GM11168 (cell line): ENCODE data around the gene SUCLG2.
"Not testable (repeated sequence)": the region's sequence is repeated elsewhere in the genome, so short reads cannot be mapped to it uniquely, and the experiment has no call there.

Experiments used
- in situ Hi-C: fragments of 300-500 bp; cut with MboI; formaldehyde crosslinking; loops from one replicate; pipeline ENCODE4 v1.12.0; 2022; ENCODE audit warnings: low sequenced_read_pairs; ENCODE audit not compliant: unreplicated experiment

Gene SUCLG2

DNA sequence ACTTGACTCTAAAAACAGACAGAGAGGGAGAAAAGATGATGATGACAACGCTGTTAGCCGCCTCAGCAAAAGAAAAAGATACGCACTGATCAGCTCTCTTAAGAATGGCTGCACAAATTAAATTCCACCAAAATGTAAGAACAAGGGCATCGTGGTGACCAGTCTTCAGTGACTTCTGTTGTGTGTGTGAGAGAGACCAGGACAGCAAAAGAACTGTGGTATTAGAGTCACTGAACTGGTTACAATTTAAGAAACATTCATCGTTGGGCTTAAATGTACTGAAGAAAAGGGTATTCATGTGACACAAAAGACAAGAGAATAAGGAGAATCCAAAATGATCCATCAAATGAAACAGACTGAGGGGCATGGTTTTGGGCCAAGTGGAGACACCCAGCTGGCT lies 86.5 kb downstream of the SUCLG2 start:
- in situ Hi-C loops, result no loop called here

DNA sequence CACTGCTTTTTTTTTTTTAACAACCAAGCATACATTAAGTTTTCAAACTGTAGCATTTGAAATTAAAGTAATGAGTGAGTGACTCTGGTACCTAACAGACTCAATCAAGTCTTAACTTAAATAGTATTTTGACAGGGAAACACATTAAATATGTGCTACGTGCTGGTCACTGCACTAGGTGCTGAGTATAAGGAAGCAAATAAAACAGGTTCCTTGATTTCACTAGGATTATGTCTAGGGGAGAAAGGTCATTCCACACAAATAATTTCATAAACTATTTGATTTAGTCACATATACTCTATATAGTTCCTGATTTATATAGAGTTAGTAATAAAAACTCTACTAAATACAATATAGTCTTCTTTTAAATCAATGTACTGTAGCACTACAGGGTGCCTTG lies 89.4 kb downstream of the SUCLG2 start:
- in situ Hi-C loops, result no loop called here

DNA sequence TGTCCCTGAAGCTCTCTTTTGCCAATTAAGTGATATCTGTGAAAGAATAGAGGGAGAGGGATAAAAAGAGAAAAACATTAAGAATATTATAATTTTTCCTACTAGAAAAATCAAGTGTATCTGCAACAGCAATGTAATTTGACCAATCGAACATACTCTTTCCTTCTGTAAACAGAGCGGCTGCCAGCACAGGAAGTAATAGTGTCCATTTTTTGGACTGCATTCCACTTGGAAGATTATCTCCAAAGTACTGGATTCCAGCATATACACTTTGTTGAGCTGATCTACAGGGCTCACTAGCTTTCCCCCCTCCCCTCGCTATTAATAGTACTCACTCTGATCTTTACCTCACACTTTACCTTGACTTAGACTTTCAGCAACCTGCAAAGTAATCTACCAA lies 90.4 kb downstream of the SUCLG2 start:
- in situ Hi-C loops, result no loop called here

DNA sequence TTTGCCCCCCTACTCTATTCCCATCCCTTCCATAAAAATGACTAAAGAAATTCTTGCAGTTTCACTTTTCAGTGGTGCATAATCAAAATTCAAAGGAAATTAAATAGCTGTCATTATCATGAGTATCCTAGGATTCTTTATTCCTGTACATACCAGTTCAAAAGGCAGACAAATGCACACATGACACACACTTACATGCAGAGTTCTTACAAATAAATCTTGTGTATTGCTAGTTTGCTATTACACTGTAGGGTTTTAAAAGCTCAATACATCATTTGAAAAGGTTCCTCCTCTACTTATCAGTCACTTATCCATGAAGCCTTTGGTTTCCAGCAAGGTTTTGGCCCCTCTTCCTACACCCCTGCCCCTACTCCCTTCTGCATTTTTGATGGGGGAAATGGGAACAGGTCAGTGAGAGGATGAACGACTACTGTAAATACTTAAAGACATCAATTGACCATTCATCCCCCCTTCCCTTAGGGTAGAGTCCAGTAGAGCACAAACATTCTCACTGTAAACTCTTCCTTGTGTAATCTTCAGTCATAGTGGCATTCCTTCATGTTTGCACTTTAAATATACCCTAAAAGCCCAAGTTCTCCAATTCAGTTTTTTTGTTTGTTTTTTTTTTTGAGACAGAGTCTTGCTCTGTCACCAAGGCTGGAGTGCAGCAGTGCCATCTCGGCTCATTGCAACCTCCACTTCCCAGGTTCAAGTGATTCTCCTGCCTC lies 92.6 kb downstream of the SUCLG2 start:
- in situ Hi-C loops, result no loop called here

DNA sequence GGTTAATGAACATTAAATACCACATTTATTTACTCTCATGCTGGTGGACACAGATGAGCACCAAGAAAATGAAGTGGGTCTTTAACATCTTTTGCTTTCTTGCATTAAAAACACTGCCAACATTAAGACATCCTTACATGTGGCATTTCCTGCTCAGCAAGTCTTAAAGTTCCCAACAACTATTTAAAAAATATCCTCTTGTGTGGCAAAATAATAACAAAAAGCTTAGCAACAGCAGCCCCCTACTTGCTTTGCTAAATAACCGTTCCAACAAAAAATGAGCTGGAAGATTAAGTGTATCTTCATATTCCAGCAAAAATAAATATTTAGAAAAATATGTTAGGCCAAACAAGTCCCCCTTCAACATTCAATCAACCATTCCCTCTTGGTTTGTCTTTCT lies 93.1 kb downstream of the SUCLG2 start:
- in situ Hi-C loops, result no loop called here

DNA sequence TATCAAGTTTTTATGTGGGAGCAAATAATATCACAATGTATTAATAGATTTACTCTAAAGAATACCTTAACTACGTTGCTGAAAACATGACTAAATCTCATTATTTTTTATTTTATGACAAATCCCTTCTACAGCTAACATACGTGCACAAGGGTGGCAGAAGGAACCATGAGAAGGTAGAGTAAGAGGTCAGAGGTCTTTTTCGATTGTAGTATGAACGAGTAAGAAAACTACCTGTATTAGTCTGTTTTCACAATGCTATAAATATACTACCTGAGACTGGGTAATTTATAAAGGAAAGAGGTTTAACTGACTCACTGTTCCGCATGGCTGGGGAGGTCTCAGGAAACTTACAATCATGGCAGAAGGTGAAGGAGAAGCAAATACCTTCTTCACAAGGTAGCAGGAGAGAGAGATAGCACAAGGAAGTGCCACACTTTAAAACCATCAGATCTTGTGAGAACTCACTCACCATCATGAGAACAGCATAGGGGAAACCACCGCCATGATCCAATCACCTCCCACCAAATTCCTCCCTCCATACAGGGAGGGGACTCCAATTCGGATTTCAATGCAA lies 95.3 kb downstream of the SUCLG2 start:
- in situ Hi-C loops, result no loop called here

DNA sequence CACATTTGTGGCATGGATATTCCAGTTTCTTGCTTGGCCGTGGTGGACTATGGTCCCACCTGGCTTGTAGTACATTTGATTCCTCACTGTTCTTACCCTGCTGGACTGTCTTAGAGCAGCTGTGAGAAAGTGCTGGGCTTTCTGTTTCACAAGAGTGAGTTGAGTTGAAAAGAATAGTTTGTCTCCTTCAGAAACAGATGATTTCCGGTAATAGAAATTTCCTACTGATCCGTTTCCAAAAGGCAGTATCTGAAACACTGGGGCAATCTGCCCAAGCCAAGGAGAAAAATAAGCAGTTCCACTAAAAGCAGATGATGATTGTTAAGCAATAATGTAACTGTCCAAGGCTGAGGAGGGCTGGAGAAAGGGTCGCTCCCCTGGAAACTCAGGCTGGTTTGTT lies 96.0 kb downstream of the SUCLG2 start:
- in situ Hi-C loops, result no loop called here

DNA sequence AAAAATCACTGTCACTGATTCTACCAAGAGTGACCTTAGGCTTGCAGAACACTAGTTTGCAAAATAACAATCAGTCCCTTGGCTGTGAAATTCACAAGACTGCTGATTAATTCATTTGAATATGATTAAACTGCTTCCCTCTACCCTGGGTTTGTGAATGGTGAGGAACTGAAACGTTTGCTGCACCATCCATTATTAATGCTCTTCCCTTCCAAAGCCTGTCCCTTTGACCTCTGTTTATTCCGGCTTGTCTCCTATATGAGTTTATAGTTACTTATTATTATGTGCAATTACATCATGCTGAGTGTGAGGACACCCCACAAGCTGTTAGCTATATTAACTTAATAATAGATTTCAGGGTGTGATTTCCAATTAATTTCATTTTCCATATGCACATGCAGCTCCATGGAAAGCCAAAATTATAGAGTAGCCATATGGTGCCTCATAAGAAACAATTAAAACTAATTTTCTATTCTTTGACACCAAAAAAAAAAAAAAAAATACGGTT lies 96.5 kb downstream of the SUCLG2 start:
- in situ Hi-C loops, result no loop called here

DNA sequence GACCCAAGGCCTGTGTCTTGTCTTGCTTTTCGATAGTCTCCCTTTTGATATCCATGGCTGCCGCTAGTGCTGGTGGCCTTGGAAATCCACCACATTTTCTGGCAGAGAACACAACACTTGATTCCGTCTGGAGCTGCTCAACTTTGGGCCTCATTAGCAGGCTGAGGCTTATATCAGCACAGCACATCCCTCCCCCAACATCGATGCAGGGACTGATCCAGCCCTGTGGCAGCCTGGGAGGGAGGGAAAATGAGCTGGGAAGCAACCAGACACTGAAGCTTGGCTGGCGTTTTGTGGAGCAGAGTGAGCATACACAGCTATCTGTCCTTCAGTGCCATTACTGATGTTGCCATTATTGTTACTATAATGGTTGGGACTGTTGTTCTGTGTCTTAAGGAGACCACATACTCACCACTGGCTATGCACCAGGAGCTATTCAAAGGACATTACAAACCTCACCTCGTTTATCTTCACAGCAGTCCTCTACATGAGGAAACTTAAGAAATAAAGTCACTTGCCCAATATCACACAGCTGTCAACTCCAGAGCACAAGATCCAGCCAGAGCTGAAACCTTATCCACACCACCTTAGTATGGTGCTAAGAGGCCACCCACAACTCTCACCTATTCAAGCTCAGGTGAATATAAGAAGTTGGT lies 102.9 kb downstream of the SUCLG2 start:
- in situ Hi-C loops, result no loop called here

DNA sequence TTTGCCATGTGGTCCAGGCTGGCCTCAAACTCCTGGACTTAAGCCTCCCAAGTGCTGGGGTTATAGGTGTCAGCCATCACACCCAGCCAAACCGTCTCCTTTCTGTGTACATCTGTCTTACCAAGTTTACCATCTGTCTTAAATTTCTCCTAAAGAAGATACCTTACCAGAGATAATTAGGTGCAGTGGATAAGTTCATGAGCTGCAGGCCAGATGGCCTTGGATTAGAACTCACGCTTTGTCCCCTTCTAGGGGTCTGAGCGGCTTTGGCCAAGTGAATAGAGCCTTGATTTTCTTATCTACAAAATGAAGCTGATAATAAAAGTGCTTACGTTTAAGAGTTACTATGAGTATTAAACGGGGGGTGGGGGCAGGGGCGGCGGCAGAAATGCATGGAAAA lies 103.9 kb downstream of the SUCLG2 start:
- in situ Hi-C loops, result no loop called here

DNA sequence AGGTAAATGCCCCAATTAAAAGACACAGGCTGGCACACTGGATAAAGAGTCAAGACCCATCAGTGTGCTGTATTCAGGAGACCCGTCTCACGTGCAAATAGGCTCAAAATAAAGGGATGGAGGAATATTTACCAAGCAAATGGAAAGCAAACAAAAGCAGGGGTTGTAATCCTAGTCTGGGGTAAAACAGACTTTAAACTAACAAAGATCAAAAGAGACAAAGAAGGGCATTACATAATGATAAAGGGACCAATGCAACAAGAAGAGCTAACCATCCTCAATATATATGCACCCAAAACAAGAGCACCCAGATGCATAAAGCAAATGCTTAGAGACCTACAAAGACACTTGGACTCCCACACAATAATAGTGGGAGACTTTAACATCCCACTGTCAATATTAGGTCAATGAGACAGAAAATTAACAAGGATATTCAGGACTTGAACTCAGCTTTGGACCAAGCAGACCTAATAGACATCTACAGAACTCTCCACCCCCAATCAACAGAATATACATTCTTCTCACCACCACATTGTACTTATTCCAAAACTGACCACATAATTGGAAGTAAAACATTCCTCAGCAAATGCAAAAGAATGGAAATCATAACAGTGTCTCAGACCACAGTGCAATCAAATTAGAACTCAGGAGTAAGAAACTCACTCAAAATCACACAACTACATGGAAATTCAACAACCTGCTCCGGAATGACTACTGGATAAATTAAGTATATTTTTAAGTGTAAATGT lies 111.7 kb downstream of the SUCLG2 start:
- in situ Hi-C loops, result not testable (repeated sequence)

DNA sequence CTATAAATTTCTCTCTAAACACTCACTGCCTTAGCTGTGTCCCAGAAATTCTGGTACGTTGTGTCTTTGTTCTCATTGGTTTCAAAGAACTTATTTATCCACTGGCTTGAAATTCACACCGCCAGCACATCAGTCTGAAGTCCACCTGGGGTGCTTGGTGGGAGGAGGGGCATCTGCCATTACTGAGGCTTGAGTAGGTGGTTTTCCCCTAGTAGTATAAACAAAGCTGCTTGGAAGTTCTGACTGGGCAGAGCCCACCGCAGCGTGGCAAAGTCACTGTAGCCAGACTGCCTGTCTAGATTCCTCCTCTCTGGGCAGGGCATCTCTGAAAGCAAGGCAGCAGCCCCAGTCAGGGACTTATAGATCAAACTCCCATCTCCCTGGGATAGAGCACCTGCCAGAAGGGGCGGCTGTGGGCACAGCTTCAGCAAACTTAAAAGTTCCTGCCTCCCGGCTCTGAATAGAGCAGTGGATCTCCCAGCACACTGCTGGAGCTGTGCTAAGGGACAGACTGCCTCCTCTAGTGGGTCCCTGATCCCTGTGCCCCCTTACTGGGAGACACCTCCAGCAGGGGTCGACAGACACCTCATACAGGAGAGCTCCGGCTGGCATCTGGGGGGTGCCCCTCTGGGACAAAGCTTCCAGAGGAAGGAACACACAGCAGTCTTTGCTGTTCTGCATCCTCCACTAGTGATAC lies 114.1 kb downstream of the SUCLG2 start:
- in situ Hi-C loops, result no loop called here

DNA sequence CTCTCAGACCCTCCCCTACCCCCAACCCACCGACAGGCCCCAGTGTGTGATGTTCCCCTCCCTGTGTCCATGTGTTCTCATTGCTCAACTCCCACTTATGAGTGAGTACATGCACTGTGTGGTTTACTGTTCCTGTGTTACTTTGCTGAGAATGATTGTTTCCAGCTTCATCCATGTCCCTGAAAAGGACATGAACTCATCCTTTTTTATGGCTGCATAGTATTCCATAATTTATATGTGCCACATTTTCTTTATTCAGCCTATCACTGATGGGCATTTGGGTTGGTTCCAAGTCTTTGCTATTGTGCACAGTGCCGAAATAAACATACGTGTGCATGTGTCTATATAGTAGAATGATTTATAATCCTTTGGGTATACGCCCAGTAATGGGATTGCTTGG lies 117.2 kb downstream of the SUCLG2 start:
- in situ Hi-C loops, result not testable (repeated sequence)

DNA sequence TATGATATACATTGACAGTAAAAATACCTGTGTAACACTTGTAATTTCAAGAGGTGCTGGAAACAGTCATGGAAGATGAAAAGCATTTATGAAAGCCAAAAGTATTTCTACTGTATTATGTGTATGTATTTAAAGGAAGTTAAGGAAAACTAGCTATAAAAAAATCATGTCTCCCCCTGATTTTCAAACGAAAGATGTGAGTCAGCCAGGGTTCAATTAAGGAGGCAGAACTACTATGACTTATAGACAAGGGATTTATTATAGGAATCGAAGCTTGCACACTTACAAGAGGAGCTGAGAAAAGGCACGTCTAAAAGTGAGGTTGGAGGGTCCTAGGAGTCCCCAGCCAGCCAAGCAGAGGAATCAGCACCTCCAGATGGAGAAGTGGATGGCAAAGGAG lies 119.4 kb downstream of the SUCLG2 start:
- in situ Hi-C loops, result no loop called here

DNA sequence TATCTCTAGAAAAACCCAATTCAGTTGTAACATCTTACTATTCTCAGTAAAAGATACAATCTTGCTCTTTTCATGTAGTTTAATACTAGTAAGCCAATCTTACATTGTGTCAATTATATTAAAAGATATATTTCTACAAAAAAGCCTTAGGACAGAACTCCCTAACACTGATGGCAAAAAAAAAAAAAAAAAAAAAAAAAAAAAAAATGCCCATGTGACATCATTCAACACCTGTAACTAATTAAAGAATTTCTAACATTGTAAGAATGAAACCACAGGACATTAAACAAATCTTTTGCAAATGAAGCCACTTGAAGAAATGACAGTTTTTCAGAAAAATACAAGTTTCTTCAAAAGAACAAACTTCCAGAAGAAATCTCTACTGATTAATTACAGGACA lies 119.8 kb downstream of the SUCLG2 start:
- in situ Hi-C loops, result no loop called here

DNA sequence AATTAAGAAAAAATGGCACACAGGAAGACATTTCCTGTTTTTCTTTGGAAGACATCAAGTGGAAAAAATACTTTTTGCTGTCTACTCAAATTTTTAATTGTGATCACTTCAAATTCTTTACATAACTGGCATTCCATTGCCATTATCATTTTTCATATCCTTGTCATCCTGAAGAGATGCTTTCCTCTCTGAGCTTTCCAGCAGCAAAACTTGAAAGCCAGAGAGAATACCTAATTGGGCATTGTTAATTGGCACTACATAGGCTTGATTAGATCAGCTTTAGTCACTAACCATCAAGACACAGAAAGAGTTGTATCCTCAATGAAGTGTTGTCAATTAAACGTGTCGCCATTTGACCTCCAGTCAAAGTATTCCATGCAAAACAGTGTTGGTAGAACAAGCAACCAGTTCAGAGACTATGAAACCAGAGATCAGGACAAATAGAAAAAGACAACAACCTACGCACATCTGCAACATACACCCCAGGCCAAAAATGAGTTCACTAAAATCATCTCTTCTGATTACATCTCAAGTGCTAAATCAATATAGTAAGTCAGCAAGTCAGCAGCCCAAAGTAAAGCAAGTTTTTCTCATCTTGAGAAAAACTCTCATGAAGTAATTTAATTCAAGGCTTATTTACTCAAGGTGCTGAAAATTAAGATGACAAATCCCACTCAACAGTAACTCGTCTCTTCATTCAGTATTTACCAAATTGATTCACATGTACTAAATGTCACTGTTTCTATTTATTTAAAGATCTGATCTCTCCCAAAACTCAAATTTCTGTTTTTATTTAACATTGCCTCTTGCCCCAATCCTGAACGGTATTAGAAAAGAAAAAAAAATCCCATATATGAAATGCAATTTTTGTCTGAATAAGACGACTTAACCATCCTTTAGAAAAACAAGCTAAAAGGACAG lies 123.0 kb downstream of the SUCLG2 start:
- in situ Hi-C loops, result no loop called here

DNA sequence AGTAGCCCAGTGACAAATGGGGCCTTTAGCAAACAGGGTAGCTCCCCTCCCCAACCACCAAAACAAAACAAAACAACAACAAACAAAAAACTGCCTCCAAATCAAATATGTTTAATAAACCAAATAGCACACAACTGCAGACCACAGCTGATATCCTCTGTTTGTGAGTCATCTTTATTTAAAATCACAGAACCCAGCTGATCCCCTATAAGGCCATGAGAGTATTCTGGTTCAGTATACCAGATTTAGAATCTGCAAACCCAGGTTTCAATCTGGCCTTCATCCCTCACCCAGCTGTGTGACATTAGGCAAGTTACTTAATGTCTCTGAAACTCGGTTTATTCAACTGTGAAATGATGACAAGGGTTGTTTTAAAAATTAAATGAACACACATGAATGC lies 124.5 kb downstream of the SUCLG2 start:
- in situ Hi-C loops, result no loop called here

DNA sequence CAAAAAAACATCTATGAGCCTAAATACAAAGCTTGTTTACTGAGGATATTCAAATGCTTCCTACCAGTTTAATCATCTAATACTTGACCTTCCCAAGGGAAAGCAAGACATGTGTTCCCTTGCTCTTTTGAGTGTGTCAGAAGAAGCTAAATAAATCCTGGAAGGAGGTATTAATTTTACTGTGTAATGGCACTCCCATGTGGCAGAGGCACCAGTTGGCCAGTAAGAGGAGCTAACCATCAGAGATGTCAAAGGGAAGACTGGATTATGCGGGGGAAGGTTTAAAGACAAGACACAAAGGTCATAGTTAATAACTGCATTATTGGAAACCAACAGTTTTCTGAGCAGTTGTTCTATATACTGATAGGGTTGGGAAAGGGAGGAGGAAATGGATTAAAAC lies 125.1 kb downstream of the SUCLG2 start:
- in situ Hi-C loops, result no loop called here

DNA sequence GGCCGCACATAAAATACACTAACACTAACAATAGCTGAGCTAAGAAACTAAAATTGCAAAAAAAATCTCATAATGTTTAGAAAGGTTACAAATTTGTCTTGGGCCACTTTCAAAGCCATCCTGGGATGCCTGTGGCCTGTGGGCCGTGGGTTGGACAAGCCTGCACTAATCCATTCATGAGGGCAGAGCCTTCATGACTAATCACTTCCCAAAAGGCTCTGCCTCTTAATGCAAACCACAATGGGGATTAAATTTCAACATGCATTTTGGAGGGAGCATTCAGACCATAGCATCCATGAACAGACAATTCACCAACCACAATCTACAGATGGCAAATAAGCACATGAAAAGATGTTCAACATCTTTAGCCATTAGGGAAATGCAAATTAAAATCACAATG lies 128.2 kb downstream of the SUCLG2 start:
- in situ Hi-C loops, result no loop called here
